ENCODE results near the gene PRKAG3. TPM values are rescaled to one million over a fixed set of nuclear protein-coding genes. Genes with fewer than 3 reads are reported as not detected.

Gene PRKAG3
- total RNA-seq, 1 experiment from 2014 or later: not detected

- Histone ChIP-seq H2AFZ (no peak overlapping the region), H3K27ac (no peak overlapping the region), H3K9me2 (ENCODE audit: insufficient read depth) (no peaks in the 10 kb centered on the region), H3K27me3 (ENCODE audit: insufficient read depth, low read depth) (peaks cover 13% of the 10 kb centered on the region; the same call in 1 of the 2 replicates), H3K4me3 (no peak overlapping the region), H3K9me3 (ENCODE audit: insufficient read depth, low read depth) (no peaks in the 10 kb centered on the region), H4K20me1 (ENCODE audit: insufficient read depth) (no peaks in the 10 kb centered on the region), H3K4me1 (replicated peaks; ENCODE audit: insufficient read depth) (peaks cover 44% of the 10 kb centered on the region), H3K36me3 (ENCODE audit: low read depth) (no peaks in the 10 kb centered on the region), H3K79me2 (ENCODE audit: low read depth) (0 out of 2 replicates have a peak, but pooled peaks cover 3% of the 10 kb centered on the region), H3K4me2 (no peak overlapping the region), H3F3A (ENCODE audit: insufficient read depth, low read depth) (peaks cover 36% of the 10 kb centered on the region)
- intact Hi-C loops (cut with micrococcal nuclease; ENCODE audit: unreplicated experiment): no loop called here
- ChIA-PET CTCF (no interaction called here), POLR2A (ENCODE audit: unreplicated experiment) (no interaction called here)
- no peak for DNase-seq
- TF ChIP-seq EZH2 (IDR thresholded peaks at IDR 0.05; ENCODE audit: low read depth) (no peak), CTCF (conservative IDR thresholded peaks at IDR 0.05) (no peak)
- BruUV-seq (replicated peaks): no TSS peak
Observed at GRCh38 chr2:218855305-218856166, 23.9 kb upstream of the PRKAG3 start.

- H4K20me1 ChIP-seq (ENCODE audit: insufficient read depth): no peaks in the 10 kb centered on the region
- no peaks in the 10 kb centered on the region for H3K9me3 ChIP-seq (ENCODE audit: insufficient read depth, low read depth)
- no peaks in the 10 kb centered on the region for H3K36me3 ChIP-seq (ENCODE audit: low read depth)
- H3K9me2 ChIP-seq (ENCODE audit: insufficient read depth): no peaks in the 10 kb centered on the region
- H3K27me3 ChIP-seq (ENCODE audit: insufficient read depth, low read depth): peaks cover 6% of the 10 kb centered on the region; the same call in 1 of the 2 replicates
- ChIA-PET POLR2A (ENCODE audit: unreplicated experiment) (no interaction called here), CTCF (no interaction called here)
- no peak for DNase-seq
- H3K4me2 ChIP-seq: no peak overlapping the region
- TF ChIP-seq EZH2 (IDR thresholded peaks at IDR 0.05; ENCODE audit: low read depth) (no peak), CTCF (conservative IDR thresholded peaks at IDR 0.05) (no peak)
- H3K4me1 ChIP-seq (replicated peaks; ENCODE audit: insufficient read depth): peaks cover 49% of the 10 kb centered on the region
- H3K27ac ChIP-seq: no peak overlapping the region
- BruUV-seq (replicated peaks): no TSS peak
- no peak overlapping the region for H2AFZ ChIP-seq
- no peaks in the 10 kb centered on the region for H3K79me2 ChIP-seq (ENCODE audit: low read depth)
- H3F3A ChIP-seq (ENCODE audit: insufficient read depth, low read depth): peaks cover 42% of the 10 kb centered on the region
- no peak overlapping the region for H3K4me3 ChIP-seq
- intact Hi-C loops (cut with micrococcal nuclease; ENCODE audit: unreplicated experiment): loop anchor here (5.0 kb wide), 3 partner anchors 122 to 262 kb away; no protein-coding TSS in a partner anchor
Observed at GRCh38 chr2:218854860-218855259, 23.3 kb upstream of the PRKAG3 start.

GRCh38 chr2:218853766-218854165 is 22.2 kb upstream of the PRKAG3 start:
- peaks cover 52% of the 10 kb centered on the region for H3F3A ChIP-seq (ENCODE audit: insufficient read depth, low read depth)
- 0 out of 2 replicates have a peak, but pooled peaks cover 1% of the 10 kb centered on the region for H3K27me3 ChIP-seq (ENCODE audit: insufficient read depth, low read depth)
- TF ChIP-seq CTCF (conservative IDR thresholded peaks at IDR 0.05) (no peak), EZH2 (IDR thresholded peaks at IDR 0.05; ENCODE audit: low read depth) (no peak)
- no peaks in the 10 kb centered on the region for H3K79me2 ChIP-seq (ENCODE audit: low read depth)
- H3K4me1 ChIP-seq (replicated peaks; ENCODE audit: insufficient read depth): peaks cover 58% of the 10 kb centered on the region
- intact Hi-C loops (cut with micrococcal nuclease; ENCODE audit: unreplicated experiment): loop anchor here (2.0 to 5.0 kb wide), 4 partner anchors 124 to 301 kb away; no protein-coding TSS in a partner anchor
- no peaks in the 10 kb centered on the region for H4K20me1 ChIP-seq (ENCODE audit: insufficient read depth)
- H3K36me3 ChIP-seq (ENCODE audit: low read depth): no peaks in the 10 kb centered on the region
- H3K9me3 ChIP-seq (ENCODE audit: insufficient read depth, low read depth): no peaks in the 10 kb centered on the region
- POLR2A ChIA-PET (ENCODE audit: unreplicated experiment): no interaction called here
- no TSS peak for BruUV-seq (replicated peaks)
- no peak overlapping the region for H3K27ac ChIP-seq
- peak overlapping the region; percentile 29 for H3K4me2 ChIP-seq
- H3K4me3 ChIP-seq: no peak overlapping the region
- peak overlapping the region; percentile 58 for H2AFZ ChIP-seq
- peak in 1 of 2 experiments; percentile 76 for DNase-seq
- CTCF ChIA-PET: interaction anchor here (0.6 to 1.2 kb wide), 2 partner anchors 44 to 391 kb away, joined by 3 read pairs; partner anchors contain the start of genes GLB1L and STK16
- no peaks in the 10 kb centered on the region for H3K9me2 ChIP-seq (ENCODE audit: insufficient read depth)
